Tibial artery (tissue), 4 donors: ENCODE data around the gene BPIFB3.

Experiments
- DNase-seq, 2 donors: peaks; one replicate each; pipeline ENCODE4 v3.0.0-alpha.2; 2019
- H3K27ac ChIP-seq, 2 donors: fragments of 200-600 bp; sonication (generic) in 1 of 2; 1 replicate in 1 of 2; 2 replicates in 1 of 2; pipeline ENCODE4 v1.5.1; 2018 to 2019; ENCODE audit warnings: mild to moderate bottlenecking in 1 of 2
- H3K27me3 ChIP-seq, 2 donors: fragments of 200-600 bp; sonication (generic) in 1 of 2; one replicate each; pipeline versions ENCODE4 v1.5.1 to v1.6.0; 2016 to 2019
- H3K36me3 ChIP-seq, 3 donors: fragments of 200-600 bp; sonication (generic) in 2 of 3; one replicate each; pipeline ENCODE4 v1.5.1; 2016 to 2019; ENCODE audit warnings: mild to moderate bottlenecking in 2 of 3
- H3K4me1 ChIP-seq, 4 donors: fragments of 200-600 bp; sonication (generic) in 2 of 4; 1 replicate in 3 of 4; 2 replicates in 1 of 4; pipeline ENCODE4 v1.5.1; 2016 to 2019
- H3K4me3 ChIP-seq, 2 donors: fragments of 200-600 bp; sonication (generic) in 1 of 2; 1 replicate in 1 of 2; 2 replicates in 1 of 2; pipeline ENCODE4 v1.5.1; 2018 to 2019; ENCODE audit warnings: mild to moderate bottlenecking in 2 of 2
- H3K9me3 ChIP-seq, 3 donors: fragments of 200-600 bp; sonication (generic) in 1 of 3; one replicate each; pipeline ENCODE4 v1.5.1; 2016 to 2019
- CTCF ChIP-seq, 2 experiments: fragments of 200-600 bp in 1 of 2; fragments of 450-650 bp in 1 of 2; IDR thresholded peaks; one replicate each; pipeline ENCODE4 v1.5.1; 2017 to 2019; ENCODE audit warnings: antibody characterized with exemption in 2 of 2, mild to moderate bottlenecking in 1 of 2, moderate library complexity in 1 of 2
- intact Hi-C: fragments of 100-400 bp; cut with DNase I; formaldehyde crosslinking; loops from one replicate; pipeline ENCODE4 v1.15.0; 2023; ENCODE audit warnings: low total_unique reads

The BPIFB3 gene

GRCh38 chr20:33026779-33027759 is 26.6 kb upstream of the BPIFB3 start:
- Histone ChIP-seq H3K36me3 (no peaks in the 10 kb centered on the region), H3K27ac (no peak overlapping the region), H3K27me3 (peaks cover 0 to 17% of the 10 kb centered on the region in 2 donors), H3K4me3 (no peak overlapping the region), H3K9me3 (no peaks in the 10 kb centered on the region), H3K4me1 (no peaks in the 10 kb centered on the region)
- DNase-seq: no peak
- no peak for TF ChIP-seq CTCF (IDR thresholded peaks at IDR 0.05)
- intact Hi-C loops: no loop called here

GRCh38 chr20:33027769-33028751 is 25.6 kb upstream of the BPIFB3 start:
- DNase-seq: no peak
- H3K27ac ChIP-seq: no peak overlapping the region
- H3K9me3 ChIP-seq: no peaks in the 10 kb centered on the region
- peaks cover 0 to 17% of the 10 kb centered on the region in 2 donors for H3K27me3 ChIP-seq
- H3K4me1 ChIP-seq: no peaks in the 10 kb centered on the region
- intact Hi-C loops: no loop called here
- H3K4me3 ChIP-seq: no peak overlapping the region
- H3K36me3 ChIP-seq: no peaks in the 10 kb centered on the region
- TF ChIP-seq CTCF (IDR thresholded peaks at IDR 0.05): no peak

GRCh38 chr20:33028875-33029274 is 24.8 kb upstream of the BPIFB3 start:
- H3K36me3 ChIP-seq: no peaks in the 10 kb centered on the region
- peaks cover 0 to 17% of the 10 kb centered on the region in 2 donors for H3K27me3 ChIP-seq
- DNase-seq: no peak
- intact Hi-C loops: no loop called here
- H3K4me3 ChIP-seq: no peak overlapping the region
- no peak for TF ChIP-seq CTCF (IDR thresholded peaks at IDR 0.05)
- no peaks in the 10 kb centered on the region for H3K9me3 ChIP-seq
- H3K27ac ChIP-seq: no peak overlapping the region
- no peaks in the 10 kb centered on the region for H3K4me1 ChIP-seq

GRCh38 chr20:33030076-33030475 is 23.6 kb upstream of the BPIFB3 start:
- no peak for DNase-seq
- Histone ChIP-seq H3K9me3 (no peaks in the 10 kb centered on the region), H3K27me3 (peaks cover 0 to 17% of the 10 kb centered on the region in 2 donors), H3K27ac (no peak overlapping the region), H3K36me3 (no peaks in the 10 kb centered on the region), H3K4me3 (no peak overlapping the region), H3K4me1 (no peaks in the 10 kb centered on the region)
- intact Hi-C loops: no loop called here
- TF ChIP-seq CTCF (IDR thresholded peaks at IDR 0.05): no peak

GRCh38 chr20:33030569-33030968 is 23.1 kb upstream of the BPIFB3 start:
- DNase-seq: no peak
- Histone ChIP-seq H3K27ac (no peak overlapping the region), H3K9me3 (no peaks in the 10 kb centered on the region), H3K36me3 (no peaks in the 10 kb centered on the region), H3K27me3 (peaks cover 0 to 17% of the 10 kb centered on the region in 2 donors), H3K4me3 (no peak overlapping the region), H3K4me1 (no peaks in the 10 kb centered on the region)
- TF ChIP-seq CTCF (IDR thresholded peaks at IDR 0.05): no peak
- intact Hi-C loops: no loop called here
